ENCODE measurements around the gene CALCOCO1. TPM values are rescaled to one million over a fixed set of nuclear protein-coding genes. Genes with fewer than 3 reads are reported as not detected.

The CALCOCO1 gene
- total and polyA plus RNA-seq, 4 donors: 65.5 to 223 (median 75.9) TPM

GRCh38 chr12:53759261-53759660 lies 32.0 kb upstream of the CALCOCO1 start:
- Histone ChIP-seq H3K9ac (ENCODE audit: insufficient read depth in 1 of 2, low read length in 2 of 2) (no peak overlapping the region), H3K4me3 (no peak overlapping the region), H3K4me1 (ENCODE audit: control insufficient read depth in 5 of 5, insufficient read depth in 5 of 5, low read length in 5 of 5) (peaks cover 0 to 16% (median 0%) of the 10 kb centered on the region in 5 donors), H3K36me3 (ENCODE audit: control insufficient read depth in 4 of 4, insufficient read depth in 4 of 4, low read length in 4 of 4) (no peaks in the 10 kb centered on the region), H3K27ac (ENCODE audit: low read depth in 1 of 2, low read length in 1 of 2) (no peak overlapping the region), H3K9me3 (ENCODE audit: control insufficient read depth in 4 of 4, insufficient read depth in 3 of 4, low read length in 3 of 4) (no peaks in the 10 kb centered on the region), H3K27me3 (ENCODE audit: control insufficient read depth in 3 of 3, insufficient read depth in 3 of 3, low read length in 2 of 3) (peaks cover 0 to 72% (median 31%) of the 10 kb centered on the region in 3 donors)
- WGBS, 2 donors: 85 to 94% methylated on average over 2 of the region's 2 CpGs
- DNase-seq: no peak
- TF ChIP-seq CTCF (IDR thresholded peaks at IDR 0.05; ENCODE audit: control extremely low read depth, extremely low read depth): no peak
- no peak for ATAC-seq (ENCODE audit: insufficient read depth, low FRiP score)

GRCh38 chr12:53758730-53759103 lies 31.5 kb upstream of the CALCOCO1 start:
- Histone ChIP-seq H3K9me3 (ENCODE audit: control insufficient read depth in 4 of 4, insufficient read depth in 3 of 4, low read length in 3 of 4) (no peaks in the 10 kb centered on the region), H3K4me1 (ENCODE audit: control insufficient read depth in 5 of 5, insufficient read depth in 5 of 5, low read length in 5 of 5) (peaks cover 0 to 16% (median 0%) of the 10 kb centered on the region in 5 donors), H3K4me3 (no peak overlapping the region), H3K9ac (ENCODE audit: insufficient read depth in 1 of 2, low read length in 2 of 2) (no peak overlapping the region), H3K27ac (ENCODE audit: low read depth in 1 of 2, low read length in 1 of 2) (no peak overlapping the region), H3K36me3 (ENCODE audit: control insufficient read depth in 4 of 4, insufficient read depth in 4 of 4, low read length in 4 of 4) (no peaks in the 10 kb centered on the region), H3K27me3 (ENCODE audit: control insufficient read depth in 3 of 3, insufficient read depth in 3 of 3, low read length in 2 of 3) (peaks cover 0 to 77% (median 37%) of the 10 kb centered on the region in 3 donors)
- ATAC-seq (ENCODE audit: insufficient read depth, low FRiP score) (no peak), DNase-seq (no peak)
- WGBS, 2 donors: 55 to 65% methylated on average over 8 of the region's 8 CpGs
- no peak for TF ChIP-seq CTCF (IDR thresholded peaks at IDR 0.05; ENCODE audit: control extremely low read depth, extremely low read depth)

DNA sequence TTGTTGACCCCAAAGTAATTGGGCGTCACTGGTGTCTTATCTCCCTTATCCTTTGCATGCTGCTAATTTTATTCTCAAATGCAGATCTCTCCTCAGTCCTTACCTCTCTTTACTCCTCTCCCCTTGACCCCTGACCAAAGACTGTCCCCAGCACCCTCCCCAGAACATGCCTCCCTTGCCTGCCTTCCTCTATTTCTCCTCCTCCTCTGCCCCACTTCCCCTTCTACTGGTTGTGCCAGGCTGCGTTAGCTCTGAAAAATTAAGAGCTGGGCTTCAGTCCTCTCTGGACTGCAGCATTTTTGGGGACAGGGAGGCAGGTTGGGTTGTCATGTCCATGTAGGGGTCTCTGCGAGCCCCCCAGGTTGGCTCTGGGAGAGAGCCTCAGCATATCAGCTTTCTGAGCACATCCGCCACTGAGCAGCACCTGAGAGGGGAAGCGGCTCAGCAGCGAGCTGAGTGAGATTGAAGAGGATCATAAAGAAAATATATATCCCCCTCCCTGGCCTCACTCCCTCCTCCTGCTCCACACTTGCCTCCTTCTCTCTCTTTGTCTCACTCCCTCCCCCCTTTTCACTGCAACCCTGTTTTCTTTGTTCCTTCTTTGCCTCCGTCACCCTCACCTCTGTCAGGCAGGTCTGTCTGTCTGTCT lies 31.0 kb upstream of the CALCOCO1 start:
- H3K27me3 ChIP-seq (ENCODE audit: control insufficient read depth in 3 of 3, insufficient read depth in 3 of 3, low read length in 2 of 3): peaks cover 0 to 77% (median 39%) of the 10 kb centered on the region in 3 donors
- no peak for ATAC-seq (ENCODE audit: insufficient read depth, low FRiP score)

More for the DNA sequence above, 31.0 kb upstream of the CALCOCO1 start:
- WGBS, 2 donors: 50 to 52% methylated on average over 7 of the region's 7 CpGs
- TF ChIP-seq CTCF (IDR thresholded peaks at IDR 0.05; ENCODE audit: control extremely low read depth, extremely low read depth): no peak
- Histone ChIP-seq H3K4me3 (no peak overlapping the region), H3K9me3 (ENCODE audit: control insufficient read depth in 4 of 4, insufficient read depth in 3 of 4, low read length in 3 of 4) (no peaks in the 10 kb centered on the region), H3K4me1 (ENCODE audit: control insufficient read depth in 5 of 5, insufficient read depth in 5 of 5, low read length in 5 of 5) (peaks cover 0 to 16% (median 0%) of the 10 kb centered on the region in 5 donors), H3K36me3 (ENCODE audit: control insufficient read depth in 4 of 4, insufficient read depth in 4 of 4, low read length in 4 of 4) (no peaks in the 10 kb centered on the region), H3K27ac (ENCODE audit: low read depth in 1 of 2, low read length in 1 of 2) (no peak overlapping the region), H3K9ac (ENCODE audit: insufficient read depth in 1 of 2, low read length in 2 of 2) (no peak overlapping the region)
- DNase-seq: no peak
